OCI-LY7 (cell line): ENCODE results near the gene CAMLG. TPM values are rescaled to one million over a fixed set of nuclear protein-coding genes. Genes with fewer than 3 reads are reported as not detected.
"Not testable (repeated sequence)": the region's sequence is repeated elsewhere in the genome, so short reads cannot be mapped to it uniquely, and the experiment has no call there.

Experiments
- BruUV-seq: library from RNA; stranded (reverse); fragments of 400-500 nt; replicated peaks from 2 replicates; lab custom pipeline; 2021; lab: Mats Ljungman, UMichigan
- CTCF ChIA-PET: fragments of 300-600 bp; sonication (Branson Sonifier 250); formaldehyde crosslinking; loops from one replicate; lab custom pipeline; 2022; ENCODE audit warnings: antibody characterized with exemption; ENCODE audit not compliant: unreplicated experiment; lab: Charles Lee
- POLR2A ChIA-PET: fragments of 300-600 bp; sonication (Branson Sonifier 250); formaldehyde crosslinking; loops from one replicate; lab custom pipeline; 2022; ENCODE audit warnings: antibody characterized with exemption; lab: Charles Lee
- DNase-seq: peaks from one replicate; pipeline ENCODE4 v3.0.0-alpha.2; 2015; ENCODE audit warnings: low spot score
- H2AFZ ChIP-seq: fragments of 200-600 bp; sonication (generic), shearing (Covaris generic); 2 replicates; pipeline ENCODE4 v1.6.1; 2014; ENCODE audit warnings: mild to moderate bottlenecking, antibody characterized with exemption, low read length, moderate library complexity
- H3K27ac ChIP-seq: fragments of 200-600 bp; sonication (generic); 2 replicates; pipeline ENCODE4 v1.5.1; 2014; ENCODE audit warnings: mixed run types, low read depth, mild to moderate bottlenecking, moderate library complexity, low read length, inconsistent platforms; ENCODE audit not compliant: poor library complexity, severe bottlenecking
- H3K36me3 ChIP-seq: fragments of 200-600 bp; sonication (generic); 2 replicates; pipeline ENCODE4 v1.6.1; 2014; ENCODE audit warnings: mild to moderate bottlenecking, antibody characterized with exemption, low read length, moderate library complexity, mixed read lengths; ENCODE audit not compliant: insufficient read depth
- H3K4me1 ChIP-seq: fragments of 200-600 bp; sonication (generic); 2 replicates; pipeline ENCODE4 v1.5.1; 2014; ENCODE audit warnings: mild to moderate bottlenecking, low read length; ENCODE audit not compliant: insufficient read depth, poor library complexity, severe bottlenecking
- H3K4me2 ChIP-seq: fragments of 200-600 bp; sonication (generic); 2 replicates; pipeline ENCODE4 v1.6.1; 2014; ENCODE audit warnings: mild to moderate bottlenecking, low read length
- H3K4me3 ChIP-seq: fragments of 200-600 bp; sonication (generic); 2 replicates; pipeline ENCODE4 v1.5.1; 2014; ENCODE audit warnings: mild to moderate bottlenecking, low read depth, low read length; ENCODE audit not compliant: poor library complexity, severe bottlenecking
- H3K79me2 ChIP-seq: fragments of 200-600 bp; sonication (generic); 2 replicates; pipeline ENCODE4 v1.6.1; 2016; ENCODE audit warnings: low read depth, mild to moderate bottlenecking, low read length, moderate library complexity, mixed read lengths; ENCODE audit not compliant: insufficient read depth
- H3K9me2 ChIP-seq: fragments of 200-600 bp; sonication (generic); 2 replicates; pipeline ENCODE4 v1.6.1; 2016; ENCODE audit warnings: mild to moderate bottlenecking, low read length, mixed read lengths; ENCODE audit not compliant: insufficient read depth
- H3K9me3 ChIP-seq: fragments of 200-600 bp; sonication (generic); 2 replicates; pipeline ENCODE4 v1.6.1; 2014; ENCODE audit warnings: mild to moderate bottlenecking, mixed run types, low read length, mixed read lengths
- H4K20me1 ChIP-seq: fragments of 200-600 bp; sonication (generic); 2 replicates; pipeline ENCODE4 v1.6.1; 2014; ENCODE audit warnings: mild to moderate bottlenecking, antibody characterized with exemption, low read length, moderate library complexity, mixed read lengths; ENCODE audit not compliant: insufficient read depth
- CTCF ChIP-seq: fragments of 200-600 bp; sonication (generic); conservative IDR thresholded peaks from 2 replicates; pipeline ENCODE4 v1.5.1; 2014; ENCODE audit warnings: mild to moderate bottlenecking, antibody characterized with exemption, low read length, moderate library complexity, mixed read lengths
- EZH2phosphoT487 ChIP-seq: fragments of 200-600 bp; sonication (generic); IDR thresholded peaks from 2 replicates; pipeline ENCODE4 v1.6.1; 2018; ENCODE audit warnings: low read depth, borderline replicate concordance, mild to moderate bottlenecking, mixed run types, antibody characterized with exemption, low read length, moderate library complexity, mixed read lengths
- intact Hi-C: fragments of 100-400 bp; cut with micrococcal nuclease; formaldehyde crosslinking; loops from one replicate; pipeline ENCODE4 v1.10.0; 2022; ENCODE audit not compliant: unreplicated experiment
- total RNA-seq, 2 experiments: library from RNA; depleted of rRNA in 1 of 2; stranded (reverse); fragments of >200 nt in 1 of 2; shearing (Covaris generic) in 1 of 2; gene quantifications; 2 replicates each; pipeline ENCODE4 v1.2.3, GENCODE V29; 2014 to 2022

Gene CAMLG
- total RNA-seq, 2 experiments from 2014 or later: 28.5 to 36.6 TPM

DNA sequence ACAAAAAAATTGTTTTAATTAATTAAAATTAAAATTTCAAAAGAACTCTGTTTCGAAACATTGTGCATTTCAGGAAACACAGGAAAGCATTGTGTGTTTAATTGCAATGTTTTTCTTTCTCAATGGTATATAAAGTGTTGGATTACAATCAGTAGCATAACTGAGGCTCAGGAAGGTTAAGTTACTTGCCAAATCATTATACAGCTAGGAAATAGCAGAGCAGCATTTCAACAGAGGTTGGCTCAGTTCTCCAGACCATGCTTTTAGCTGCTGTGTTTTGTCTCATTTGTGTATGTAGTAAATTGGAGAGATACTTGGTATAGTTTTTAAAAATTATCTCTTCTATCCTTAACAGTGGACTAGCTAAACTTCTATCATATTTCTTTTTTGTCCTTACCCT lies 30.0 kb upstream of the CAMLG start:
- peaks cover 69% of the 10 kb centered on the region for H3K36me3 ChIP-seq
- no peak overlapping the region for H3K27ac ChIP-seq
- no peak for DNase-seq
- BruUV-seq: no TSS peak
- no peaks in the 10 kb centered on the region for H3K79me2 ChIP-seq
- intact Hi-C loops: no loop called here
- H4K20me1 ChIP-seq: no peaks in the 10 kb centered on the region
- no peak for TF ChIP-seq CTCF
- no peaks in the 10 kb centered on the region for H3K9me3 ChIP-seq
- ChIA-PET CTCF (interaction anchor here (0.5 kb wide), 1 partner anchor 11 kb away, joined by 3 read pairs; no protein-coding TSS in a partner anchor), POLR2A (interaction anchor here (0.7 kb wide), 1 partner anchor 534 kb away, joined by 3 read pairs; no protein-coding TSS in a partner anchor)
- H3K4me2 ChIP-seq: no peak overlapping the region
- H2AFZ ChIP-seq: no peak overlapping the region
- no peak overlapping the region for H3K4me3 ChIP-seq
- H3K9me2 ChIP-seq: no peaks in the 10 kb centered on the region
- H3K4me1 ChIP-seq: no peaks in the 10 kb centered on the region

GRCh38 chr5:134714120-134714519 lies 24.2 kb upstream of the CAMLG start:
- no peak overlapping the region for H2AFZ ChIP-seq
- TF ChIP-seq CTCF (no peak), EZH2phosphoT487 (no peak)
- H3K4me2 ChIP-seq: no peak overlapping the region
- no peak overlapping the region for H3K4me3 ChIP-seq
- H3K79me2 ChIP-seq: no peaks in the 10 kb centered on the region
- BruUV-seq: no TSS peak
- ChIA-PET CTCF (no interaction called here), POLR2A (no interaction called here)
- no peaks in the 10 kb centered on the region for H3K9me2 ChIP-seq
- no peaks in the 10 kb centered on the region for H3K9me3 ChIP-seq
- no peaks in the 10 kb centered on the region for H3K4me1 ChIP-seq
- no peaks in the 10 kb centered on the region for H4K20me1 ChIP-seq
- intact Hi-C loops: no loop called here
- no peak for DNase-seq
- H3K36me3 ChIP-seq: peaks cover 70% of the 10 kb centered on the region
- H3K27ac ChIP-seq: no peak overlapping the region

DNA sequence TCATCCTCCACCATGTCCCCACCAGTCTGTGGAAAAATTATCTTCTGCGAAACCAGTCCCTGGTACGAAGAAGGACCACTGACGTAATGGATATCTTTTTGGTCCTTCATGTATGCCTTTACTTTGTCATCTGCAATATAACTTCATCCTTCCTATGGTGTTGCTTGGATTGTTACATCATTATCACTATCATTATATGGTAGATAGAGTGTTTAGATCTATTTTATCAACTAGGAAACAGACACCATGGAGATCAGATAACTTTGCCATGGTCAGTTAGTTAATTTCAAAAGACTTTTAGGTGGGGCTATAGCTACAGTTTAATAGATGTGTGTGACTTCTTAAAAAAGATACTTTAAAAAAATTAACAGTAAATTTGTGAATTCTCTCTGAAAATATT lies 23.8 kb upstream of the CAMLG start:
- Histone ChIP-seq H2AFZ (no peak overlapping the region), H3K4me2 (no peak overlapping the region), H3K4me1 (no peaks in the 10 kb centered on the region), H3K79me2 (no peaks in the 10 kb centered on the region), H3K36me3 (peaks cover 70% of the 10 kb centered on the region), H3K9me2 (no peaks in the 10 kb centered on the region), H3K27ac (no peak overlapping the region), H3K4me3 (no peak overlapping the region), H4K20me1 (no peaks in the 10 kb centered on the region), H3K9me3 (no peaks in the 10 kb centered on the region)
- no peak for TF ChIP-seq EZH2phosphoT487
- TF ChIP-seq CTCF: no peak
- CTCF ChIA-PET: no interaction called here
- POLR2A ChIA-PET: interaction anchor here (1.1 kb wide), 1 partner anchor 12 kb away, joined by 5 read pairs; no protein-coding TSS in a partner anchor
- BruUV-seq: no TSS peak
- intact Hi-C loops: no loop called here
- no peak for DNase-seq

- peaks cover 71% of the 10 kb centered on the region for H3K36me3 ChIP-seq
- intact Hi-C loops, CTCF ChIA-PET, DNase-seq, H3K4me1 ChIP-seq, H3K9me2 ChIP-seq, H3K4me2 ChIP-seq, BruUV-seq, H2AFZ ChIP-seq, H3K27ac ChIP-seq, H3K4me3 ChIP-seq, H3K79me2 ChIP-seq, H4K20me1 ChIP-seq, H3K9me3 ChIP-seq: not testable (repeated sequence)
- POLR2A ChIA-PET: interaction anchor here (1.1 kb wide), 1 partner anchor 11 kb away, joined by 5 read pairs; no protein-coding TSS in a partner anchor
Measured at GRCh38 chr5:134715466-134715865, 22.9 kb upstream of the CAMLG start.
